SU-DHL-6 (cell line): ENCODE results near the gene NTM.

Experiments used
- EZH2phosphoT487 ChIP-seq: fragments of 200-600 bp; sonication (generic), shearing (Covaris generic); conservative IDR thresholded peaks from 2 replicates; pipeline ENCODE4 v1.6.1; 2018; ENCODE audit warnings: mild to moderate bottlenecking, antibody characterized with exemption, low read length, moderate library complexity, mixed read lengths
- TF ChIP-seq, protein P1 (sequence below): fragments of 200-600 bp; sonication (generic); IDR thresholded peaks from one replicate; pipeline ENCODE4 v1.5.1; 2017; ENCODE audit warnings: antibody characterized with exemption, mild to moderate bottlenecking, low read length, moderate library complexity; ENCODE audit not compliant: insufficient read depth, poor library complexity, severe bottlenecking

DNA sequence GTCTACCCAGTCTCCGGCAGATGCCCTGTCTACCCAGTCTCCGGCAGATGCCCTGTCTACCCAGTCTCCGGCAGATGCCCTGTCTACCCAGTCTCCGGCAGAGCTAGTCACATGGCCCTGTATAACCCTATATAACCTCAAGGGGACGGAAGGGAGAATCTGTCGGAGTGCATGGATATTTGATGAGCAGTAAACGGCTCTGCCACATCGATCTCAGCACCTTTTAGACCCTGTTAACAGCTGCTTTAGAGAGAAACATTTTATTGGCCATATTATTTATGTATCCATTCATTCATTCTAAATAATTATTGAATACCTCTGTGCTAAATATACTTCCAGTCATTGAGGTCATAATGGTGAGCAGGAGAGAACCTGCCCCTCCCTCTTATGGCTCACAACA lies 228.9 kb downstream of the NTM start:
- TF ChIP-seq EZH2phosphoT487, result no peak
- TF ChIP-seq, protein P1, sequence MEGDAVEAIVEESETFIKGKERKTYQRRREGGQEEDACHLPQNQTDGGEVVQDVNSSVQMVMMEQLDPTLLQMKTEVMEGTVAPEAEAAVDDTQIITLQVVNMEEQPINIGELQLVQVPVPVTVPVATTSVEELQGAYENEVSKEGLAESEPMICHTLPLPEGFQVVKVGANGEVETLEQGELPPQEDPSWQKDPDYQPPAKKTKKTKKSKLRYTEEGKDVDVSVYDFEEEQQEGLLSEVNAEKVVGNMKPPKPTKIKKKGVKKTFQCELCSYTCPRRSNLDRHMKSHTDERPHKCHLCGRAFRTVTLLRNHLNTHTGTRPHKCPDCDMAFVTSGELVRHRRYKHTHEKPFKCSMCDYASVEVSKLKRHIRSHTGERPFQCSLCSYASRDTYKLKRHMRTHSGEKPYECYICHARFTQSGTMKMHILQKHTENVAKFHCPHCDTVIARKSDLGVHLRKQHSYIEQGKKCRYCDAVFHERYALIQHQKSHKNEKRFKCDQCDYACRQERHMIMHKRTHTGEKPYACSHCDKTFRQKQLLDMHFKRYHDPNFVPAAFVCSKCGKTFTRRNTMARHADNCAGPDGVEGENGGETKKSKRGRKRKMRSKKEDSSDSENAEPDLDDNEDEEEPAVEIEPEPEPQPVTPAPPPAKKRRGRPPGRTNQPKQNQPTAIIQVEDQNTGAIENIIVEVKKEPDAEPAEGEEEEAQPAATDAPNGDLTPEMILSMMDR, result no peak
